Stimulated activated CD8-positive, alpha-beta memory T cell treated with anti-CD3 and anti-CD28 coated beads, Interleukin-12 subunit alpha, Interleukin-12 subunit beta, amount 100 ng/mL, for 24 hours (primary cell): ENCODE results near the gene FUT1.

Experiments used
- DNase-seq: peaks from one replicate; pipeline ENCODE4 v3.0.0-alpha.2; 2020; ENCODE audit errors: extremely low read depth

FUT1 gene

DNA sequence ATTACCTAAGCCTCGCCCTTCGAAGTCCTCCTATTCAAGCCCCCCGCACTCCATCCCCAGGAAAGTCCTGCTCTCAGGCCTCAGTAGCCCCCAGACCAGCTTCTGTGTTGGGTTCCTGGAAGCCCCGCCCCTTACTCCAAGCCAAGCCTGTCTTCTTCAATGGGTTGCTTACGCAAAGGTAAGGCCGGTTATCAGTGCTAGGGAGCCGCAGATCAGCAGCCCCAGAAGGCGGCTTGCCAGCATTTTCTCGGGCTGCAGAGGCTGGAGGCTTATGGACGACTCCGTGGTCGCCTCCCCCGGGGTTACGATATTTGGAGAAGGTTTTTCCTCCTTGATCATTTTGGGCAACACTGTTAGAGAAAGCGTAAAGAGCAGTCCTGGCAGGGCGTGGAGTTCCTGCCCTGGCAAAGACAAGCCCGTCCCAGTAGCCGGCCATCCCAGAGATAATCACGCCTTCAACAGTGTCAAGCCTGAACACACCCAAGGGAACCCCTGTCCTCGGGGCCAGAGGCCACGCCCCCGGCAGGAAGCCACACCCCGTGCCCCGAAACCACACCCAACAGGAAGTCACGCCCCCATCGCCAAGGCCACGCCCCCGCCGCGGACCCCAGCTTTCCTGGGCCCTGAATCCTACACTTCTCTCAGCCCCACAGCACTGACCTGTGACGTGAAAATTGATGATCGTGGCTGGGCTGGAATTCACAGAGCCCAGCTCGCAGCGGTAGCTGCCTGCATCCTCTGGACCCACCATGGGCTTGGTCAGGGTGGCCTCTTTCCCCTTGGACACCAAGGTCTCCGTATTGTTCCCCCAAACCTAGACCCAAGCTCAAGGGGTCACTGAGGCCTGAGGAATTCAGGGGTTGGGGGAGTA is 11.1 kb downstream of the FUT1 start:
- DNase-seq: no peak

DNA sequence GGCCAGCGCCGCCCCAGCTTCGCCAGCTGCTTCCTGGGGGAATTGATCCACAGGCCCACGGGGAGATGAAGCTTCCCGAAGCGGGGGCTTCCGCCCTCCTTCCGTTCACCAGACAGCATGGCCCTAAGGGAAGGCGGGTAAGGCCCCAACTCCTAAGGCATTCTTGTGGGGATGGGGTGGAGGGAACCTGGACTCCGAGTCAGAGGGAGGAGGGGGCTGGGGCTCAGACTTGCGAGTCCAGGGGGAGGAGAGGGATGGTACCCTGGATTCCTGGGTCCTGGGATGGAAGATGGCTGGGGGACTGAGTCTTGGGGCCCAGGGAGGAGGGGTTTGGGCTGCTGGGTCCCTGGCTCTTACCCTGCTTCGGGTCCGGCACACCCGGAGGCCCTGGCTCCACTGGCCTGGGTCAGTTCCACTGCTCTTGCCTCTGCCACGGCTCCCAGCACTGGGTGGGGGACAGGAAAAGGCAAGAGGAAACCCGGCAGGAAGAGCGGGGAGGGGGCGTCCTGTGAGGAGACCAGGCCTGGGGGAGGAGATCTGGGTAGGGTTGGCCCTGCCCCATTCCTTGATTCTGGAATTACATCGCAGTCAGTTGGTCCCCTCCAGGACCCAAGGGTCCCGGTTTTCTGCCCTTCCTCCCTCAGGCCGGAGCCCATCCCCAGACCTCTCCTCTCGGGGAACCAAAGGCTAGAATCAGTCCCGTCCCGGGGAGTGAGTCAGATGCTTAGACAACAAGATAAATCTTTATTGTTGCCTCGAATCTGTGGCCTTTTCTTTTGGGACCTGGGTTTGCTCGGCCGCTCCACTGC is 12.1 kb downstream of the FUT1 start, which contains the start of gene RASIP1:
RASIP1 (minus strand) TSS at position 447 of the 809 bp plus-strand sequence; CDS start at position 119, 328 bp downstream.
- no peak for DNase-seq

DNA sequence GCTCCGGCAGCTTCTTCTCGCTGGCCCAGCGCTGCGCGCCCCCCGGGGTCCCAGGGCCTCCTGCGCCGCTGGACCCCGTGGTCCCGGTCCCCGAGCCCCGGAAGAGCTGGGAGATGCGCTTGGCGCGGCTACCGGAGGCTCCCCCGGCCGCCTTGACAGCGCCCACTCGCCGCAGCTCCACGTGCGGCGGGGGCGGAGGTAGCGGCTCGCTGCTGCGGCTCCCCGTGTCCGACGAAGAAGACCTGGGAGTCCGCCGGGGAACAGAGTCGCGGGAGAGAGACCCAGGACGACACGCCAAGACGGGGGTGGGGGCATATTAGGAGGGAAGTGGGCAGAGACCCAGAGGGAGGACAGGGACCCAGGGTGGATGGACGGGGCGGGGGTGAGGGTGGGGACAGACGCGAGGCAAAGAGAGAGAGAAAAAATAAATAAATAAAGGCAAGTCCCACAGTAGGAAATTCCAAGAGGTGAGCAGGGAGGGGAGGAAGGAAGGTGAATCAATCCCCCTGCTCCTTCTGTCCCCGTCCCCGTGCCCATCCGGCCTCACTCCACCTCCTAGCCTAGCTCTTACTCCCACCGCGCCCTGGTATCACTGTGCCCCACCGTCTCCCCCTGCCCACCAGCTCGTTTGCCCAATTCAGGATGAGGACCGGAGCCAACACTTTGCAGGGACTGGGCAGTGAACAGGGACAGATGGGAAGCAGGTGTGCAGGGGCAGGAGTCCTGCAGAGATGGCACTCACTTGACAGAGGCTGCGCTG is 12.9 kb downstream of the FUT1 start:
- DNase-seq: no peak

DNA sequence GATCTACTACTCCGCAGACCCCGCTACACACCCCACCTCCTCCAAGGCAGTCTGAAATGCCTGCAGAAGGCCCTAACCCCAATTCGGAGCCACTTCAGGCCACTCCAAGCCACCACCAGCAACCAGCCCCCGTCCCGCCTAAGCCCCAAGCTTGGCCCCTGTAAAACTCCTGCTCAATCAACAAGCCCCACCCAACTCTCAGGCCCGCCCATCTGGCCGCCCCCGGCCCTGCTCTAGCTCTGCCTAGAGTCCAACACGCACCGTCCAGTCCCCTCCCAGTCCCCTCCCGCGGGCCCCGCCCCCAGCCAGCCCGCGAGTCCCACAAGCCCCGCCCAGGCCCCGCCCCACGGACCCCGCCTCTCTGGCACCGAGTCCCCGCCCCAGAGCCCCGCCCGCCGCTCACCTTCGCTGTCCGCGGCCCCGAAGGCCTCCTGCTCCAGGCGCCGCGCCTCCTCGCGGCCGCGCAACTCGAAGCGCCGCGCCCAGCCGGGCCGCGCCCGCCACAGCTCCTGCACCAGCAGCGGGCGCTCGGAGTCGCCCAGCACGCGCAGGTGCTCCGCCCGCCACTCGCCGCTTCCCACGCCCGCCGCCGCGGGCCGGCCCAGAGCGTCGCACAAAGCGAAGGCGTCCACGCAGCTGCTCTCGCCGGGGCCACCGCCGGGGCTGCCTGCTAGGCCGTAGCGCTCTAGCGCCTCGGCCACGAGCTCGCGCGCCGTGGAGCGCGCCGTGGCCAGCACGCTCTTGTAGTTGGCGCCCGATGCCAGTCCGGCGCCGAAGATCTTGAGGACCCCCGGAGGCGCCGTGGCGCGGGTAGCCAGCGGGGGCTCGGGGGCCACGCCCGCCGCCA is 13.7 kb downstream of the FUT1 start:
- peak; percentile 79 for DNase-seq

DNA sequence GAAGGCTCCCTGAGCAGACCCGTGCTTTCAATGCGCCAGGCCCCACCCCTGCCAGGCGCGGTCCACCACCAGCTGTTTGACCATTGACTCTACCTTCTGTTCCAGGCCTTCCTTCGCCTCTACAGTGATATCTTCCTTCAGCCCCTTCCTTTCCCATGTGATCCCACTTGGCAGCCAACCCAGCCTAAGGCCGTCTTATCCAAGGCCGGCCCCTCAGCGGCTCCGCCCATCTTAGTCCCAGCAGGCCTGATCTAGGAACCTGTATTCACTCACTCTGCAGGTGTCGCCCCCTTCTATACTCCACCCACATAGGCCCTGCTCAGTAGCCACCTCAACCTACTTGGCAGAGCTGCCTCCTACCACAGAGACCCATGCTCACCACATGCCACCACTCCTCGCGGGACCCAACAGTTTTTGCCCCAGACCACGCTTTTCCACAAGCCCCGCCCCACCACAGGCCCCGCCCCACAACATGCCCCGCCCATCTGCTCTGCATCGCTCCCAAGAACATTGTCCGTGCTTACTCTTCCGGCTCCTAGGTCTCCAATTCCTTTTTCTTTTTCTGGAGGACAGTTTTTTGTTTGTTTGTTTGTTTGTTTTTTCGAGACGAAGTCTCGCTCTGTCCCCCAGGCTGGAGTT is 15.0 kb downstream of the FUT1 start:
- no peak for DNase-seq

DNA sequence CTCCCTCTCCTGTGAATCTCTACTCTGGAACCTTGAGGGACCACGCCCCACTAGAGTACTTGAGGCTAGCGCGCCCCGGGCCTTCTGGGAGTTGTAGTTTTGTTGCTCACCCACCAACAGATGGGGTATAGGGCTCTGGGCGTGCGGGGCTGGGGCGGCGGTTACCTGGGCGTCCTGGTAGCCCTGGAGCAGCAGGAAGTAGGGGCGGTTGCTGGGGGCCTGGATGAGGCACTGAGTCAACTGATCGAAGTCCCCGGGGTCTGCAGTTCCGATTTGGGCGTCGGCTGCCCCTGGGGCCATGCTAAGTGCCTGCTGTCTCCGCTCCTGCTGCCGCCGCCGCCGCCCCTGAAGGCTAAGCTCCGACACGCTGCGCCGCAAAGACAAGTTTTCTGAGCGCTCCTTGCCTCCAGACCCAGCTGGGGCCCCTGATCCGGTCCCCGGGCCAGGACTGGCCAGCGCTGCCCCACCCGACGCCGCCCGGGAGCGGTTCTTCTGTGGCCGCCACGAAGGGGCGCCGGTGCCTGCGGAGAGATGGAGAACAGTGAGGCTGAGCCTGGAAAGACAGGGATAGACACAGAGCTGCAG is 17.3 kb downstream of the FUT1 start:
- DNase-seq: no peak

DNA sequence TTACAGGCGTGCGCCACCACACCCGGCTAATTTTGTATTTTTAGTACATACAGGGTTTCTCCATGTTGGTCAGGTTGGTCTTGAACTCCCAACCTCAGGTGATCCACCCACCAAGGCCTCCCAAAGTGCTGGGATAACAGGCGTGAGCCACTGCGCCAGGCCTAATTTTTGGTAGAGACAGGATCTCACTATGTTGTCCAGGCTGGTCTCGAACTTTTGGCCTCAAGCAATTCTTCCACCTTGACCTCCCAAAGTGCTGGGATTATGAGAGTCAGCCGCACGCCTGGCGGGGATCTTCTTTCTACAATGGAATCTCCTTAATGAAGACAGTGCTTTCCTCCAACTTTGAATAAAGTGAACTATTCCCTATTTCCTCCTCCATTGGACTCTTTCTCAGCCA is 17.8 kb downstream of the FUT1 start:
- DNase-seq: no peak

DNA sequence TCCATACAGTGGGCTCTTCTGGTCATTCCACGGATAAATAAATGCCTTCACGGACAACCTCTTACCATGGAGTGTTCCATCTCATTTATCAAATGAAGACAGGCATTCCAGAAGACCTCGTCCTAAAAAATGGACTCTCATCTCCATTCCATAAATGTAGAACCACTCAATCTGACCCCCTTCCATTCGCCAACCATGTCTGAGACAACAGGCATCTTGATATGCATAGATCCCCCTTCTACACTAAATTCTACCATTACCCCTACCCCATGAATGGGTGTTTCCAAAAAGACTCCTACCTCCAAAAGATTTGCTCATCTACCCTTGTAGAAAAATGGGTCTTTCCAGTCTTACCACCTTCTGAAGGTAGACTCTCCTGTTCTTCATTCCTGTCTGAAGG is 21.0 kb downstream of the FUT1 start:
- no peak for DNase-seq

DNA sequence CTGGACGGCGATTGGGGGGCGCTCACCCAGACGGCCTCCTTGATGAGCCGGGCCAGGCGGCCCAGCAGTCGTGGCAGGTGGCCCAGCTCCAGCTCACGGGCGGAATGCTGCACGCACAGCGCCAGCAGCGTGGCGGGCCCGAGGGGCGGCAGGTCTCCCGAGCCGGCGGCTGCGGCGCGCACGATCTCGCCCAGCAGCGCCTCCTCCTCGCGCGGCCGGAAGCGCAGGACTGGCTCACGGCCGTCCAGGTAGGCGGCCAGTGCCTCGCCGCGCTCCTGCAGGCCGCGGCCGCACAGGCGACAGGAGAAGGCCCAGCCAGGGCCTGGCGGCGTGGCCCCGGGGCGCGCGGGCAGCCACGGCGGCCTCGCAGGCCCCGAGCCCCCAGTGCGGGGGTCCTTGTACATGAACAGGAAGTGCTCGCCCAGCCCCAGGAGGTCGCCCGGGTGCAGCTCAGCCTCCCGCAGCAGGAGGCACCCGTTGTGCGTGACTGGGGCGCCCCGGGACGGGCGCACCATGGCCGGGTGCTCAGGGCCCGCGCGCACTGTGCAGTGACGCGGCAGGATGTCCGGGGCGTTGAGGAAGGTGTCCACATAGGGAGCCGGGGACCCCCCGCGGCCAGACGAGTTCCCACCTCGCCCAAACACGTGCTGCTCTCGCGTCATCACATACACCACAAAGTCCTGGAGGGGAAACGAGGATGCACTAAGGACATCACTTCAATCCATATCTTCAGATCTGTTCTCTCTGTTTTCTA is 23.4 kb downstream of the FUT1 start:
- no peak for DNase-seq

DNA sequence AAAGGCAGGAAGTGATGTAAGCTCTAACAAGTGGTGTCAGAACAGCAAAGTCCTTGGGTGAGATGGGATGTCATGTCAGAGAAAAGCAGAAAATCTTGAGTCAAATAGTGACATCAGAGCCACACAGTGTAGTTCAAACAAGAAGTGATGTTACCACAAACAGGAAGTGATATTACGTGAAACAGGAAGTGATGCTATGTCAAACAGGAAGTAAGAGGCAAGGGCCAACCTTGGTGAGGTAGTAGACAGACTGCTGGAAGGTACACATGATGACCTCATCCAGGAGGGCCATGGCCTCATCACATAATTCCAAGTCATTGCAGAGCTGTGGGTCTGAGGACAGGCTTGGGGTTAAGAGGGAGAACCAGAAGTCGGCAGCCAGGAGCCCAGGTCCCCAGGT is 25.9 kb downstream of the FUT1 start:
- DNase-seq: no peak

DNA sequence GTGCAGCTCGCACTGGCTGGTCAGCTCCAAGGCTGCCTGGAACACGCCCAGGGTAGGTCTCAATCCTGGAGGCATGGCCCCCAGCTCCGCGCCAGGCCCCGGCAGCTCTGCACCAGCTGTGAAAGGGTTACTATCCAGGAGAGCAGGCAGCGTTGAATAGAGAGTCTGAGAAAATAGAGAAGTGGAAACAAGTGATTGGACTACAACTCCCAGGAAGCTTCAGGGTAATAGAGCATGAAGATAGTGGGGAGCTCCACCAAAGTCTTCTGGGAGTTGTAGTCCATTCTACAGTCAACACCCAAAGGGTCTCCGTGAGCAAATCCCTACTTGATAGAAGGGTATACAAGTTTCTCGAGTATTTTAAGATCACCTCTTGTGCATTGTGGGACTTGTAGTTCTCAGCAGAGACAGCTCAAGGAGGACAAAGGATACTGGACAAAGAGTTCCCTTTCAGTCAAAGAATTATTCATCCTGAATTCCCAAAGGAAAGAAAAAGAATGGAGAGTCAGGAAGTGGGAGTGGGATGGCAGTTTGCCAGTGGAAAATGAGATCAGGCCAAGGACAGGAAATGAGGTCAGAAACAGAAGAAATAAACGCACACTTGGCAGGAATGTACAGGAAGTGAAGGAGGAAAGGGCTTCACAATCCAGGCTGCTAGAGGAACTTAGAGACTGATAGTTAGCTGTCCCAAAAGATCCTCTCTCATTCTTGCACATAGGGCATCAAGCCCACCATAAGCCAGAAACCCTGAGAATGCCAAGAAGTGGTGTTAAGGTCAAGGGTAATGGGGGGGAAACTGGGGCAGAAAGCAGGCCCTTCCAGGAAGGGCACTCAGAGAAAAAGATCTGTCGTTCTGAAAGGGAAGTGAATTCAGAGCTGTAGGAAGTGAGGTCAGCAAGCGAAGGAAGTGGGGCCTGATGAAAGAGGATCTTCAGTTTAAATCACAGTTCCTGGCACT is 27.4 kb downstream of the FUT1 start:
- no peak for DNase-seq

DNA sequence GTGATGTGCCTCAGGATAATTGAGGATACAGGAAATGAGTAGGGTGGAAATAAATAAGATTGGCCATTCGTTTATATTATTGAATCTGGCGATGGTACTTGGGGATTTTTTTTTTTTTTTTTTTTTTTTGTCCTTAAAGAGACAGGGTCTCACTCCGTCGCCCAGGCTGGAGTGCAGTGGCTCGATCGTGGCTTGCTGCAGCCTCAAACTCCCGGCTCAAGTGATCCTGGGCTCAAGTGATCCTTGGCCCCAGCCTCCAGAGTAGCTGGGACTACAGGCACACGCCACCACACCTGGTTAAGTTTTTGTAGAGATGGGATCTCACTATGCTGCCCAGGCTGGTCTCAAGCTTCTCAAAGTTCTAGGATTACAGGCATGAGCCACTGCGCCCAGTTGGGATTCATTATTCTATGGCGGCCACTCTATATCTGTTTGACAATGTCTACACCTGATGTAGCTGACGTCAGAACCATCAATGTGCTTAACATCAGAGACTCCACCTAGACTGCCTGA is 30.2 kb downstream of the FUT1 start:
- no peak for DNase-seq

DNA sequence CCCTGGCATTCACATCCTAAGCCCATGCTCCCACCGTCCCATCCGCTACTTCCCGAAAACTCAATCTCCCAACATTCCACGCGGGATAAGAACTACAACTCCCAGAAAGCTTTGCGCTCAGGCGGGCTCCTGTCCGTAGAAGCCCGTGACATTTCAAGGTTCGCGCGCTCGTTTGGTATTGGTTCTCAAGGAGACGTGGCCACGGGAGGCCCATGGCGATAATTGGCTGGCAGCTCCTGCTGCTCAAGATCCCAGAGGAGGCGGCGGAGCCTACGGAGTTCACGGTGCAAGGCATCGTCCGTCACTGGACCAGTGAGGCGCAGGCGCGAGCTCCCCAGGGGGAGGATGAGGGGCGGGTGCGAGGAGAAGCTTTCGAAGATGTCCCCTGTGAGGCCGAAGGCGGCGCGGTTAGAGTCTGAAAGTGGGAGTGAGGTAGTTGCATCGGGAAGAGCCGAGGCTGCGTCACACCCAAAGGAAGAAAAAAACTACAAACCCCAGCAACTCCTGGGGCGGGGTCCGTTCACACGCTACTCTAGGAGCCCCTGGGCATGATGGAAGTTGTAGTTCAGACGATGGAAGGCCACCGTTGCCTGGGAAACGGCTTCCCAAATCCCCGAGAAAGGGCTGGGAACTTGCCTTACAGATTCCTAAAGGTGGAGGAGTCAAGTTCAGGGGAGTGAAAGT is 31.7 kb downstream of the FUT1 start:
- DNase-seq: peak; percentile 85

DNA sequence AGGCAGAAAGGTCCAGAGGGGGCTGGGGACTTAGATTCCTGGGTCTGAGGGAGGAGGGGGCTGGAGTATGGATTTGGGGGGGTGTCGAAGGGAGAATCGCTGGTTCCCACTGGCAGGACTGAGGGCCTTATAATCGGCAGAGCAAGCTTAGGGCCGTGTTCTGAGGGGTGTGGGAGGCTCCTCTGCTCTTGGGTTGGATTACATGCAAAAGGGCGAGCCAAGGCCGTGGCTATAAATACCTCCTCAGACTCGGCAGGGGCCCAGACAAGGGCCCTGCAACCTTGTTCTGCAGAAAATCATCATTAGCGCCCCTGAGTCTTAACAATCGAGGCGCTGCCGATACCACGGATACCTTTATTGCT is 32.2 kb downstream of the FUT1 start:
- DNase-seq: no peak

DNA sequence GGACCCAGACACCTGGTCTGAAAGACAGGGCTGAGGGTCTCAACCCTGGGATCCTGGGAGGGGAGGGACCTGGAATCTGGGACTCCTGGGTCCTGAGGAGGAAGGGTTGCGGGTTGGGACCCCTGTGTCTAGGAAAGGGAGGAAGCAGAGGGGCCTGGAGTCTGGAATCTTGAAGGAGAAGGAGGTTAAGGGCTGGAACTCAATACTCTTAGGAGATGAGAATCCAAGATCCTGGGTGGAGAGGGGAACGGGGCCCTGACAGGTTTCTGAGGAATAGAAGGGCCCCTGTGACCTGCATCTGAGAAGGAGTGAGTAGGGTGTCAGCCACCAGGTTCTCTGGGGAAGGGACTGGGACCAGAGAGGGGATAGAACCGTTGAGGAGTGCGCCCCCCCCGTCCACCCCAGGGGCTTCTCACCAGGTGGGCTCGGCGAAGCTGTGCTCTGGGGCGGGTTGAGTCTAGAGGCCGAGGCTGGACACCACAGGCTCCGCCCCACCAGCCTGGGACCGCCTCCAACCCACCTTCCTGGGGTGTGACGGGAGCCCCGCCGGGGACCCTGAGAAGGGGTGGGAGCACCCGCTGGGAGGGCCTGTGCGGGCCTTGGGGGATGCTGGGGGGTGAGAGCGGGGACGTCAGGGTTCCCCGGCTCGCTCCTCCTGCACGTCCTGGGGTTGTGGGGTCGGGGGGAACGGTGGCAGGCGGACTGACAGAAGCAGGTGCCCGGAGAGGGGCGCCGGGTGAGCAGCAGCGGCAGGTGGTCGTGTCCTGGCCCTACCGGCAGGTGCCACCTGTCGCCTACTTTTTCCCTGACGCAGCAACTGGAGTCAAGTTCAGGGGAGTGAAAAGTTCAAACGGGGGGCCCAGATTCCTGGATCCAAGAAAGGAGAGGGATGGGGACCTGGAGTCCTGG is 32.9 kb downstream of the FUT1 start, which contains the start of gene MAMSTR:
MAMSTR (minus strand) TSS at position 463 of the 909 bp plus-strand sequence. CDS start 694 bp downstream, outside the sequence.
- no peak for DNase-seq

DNA sequence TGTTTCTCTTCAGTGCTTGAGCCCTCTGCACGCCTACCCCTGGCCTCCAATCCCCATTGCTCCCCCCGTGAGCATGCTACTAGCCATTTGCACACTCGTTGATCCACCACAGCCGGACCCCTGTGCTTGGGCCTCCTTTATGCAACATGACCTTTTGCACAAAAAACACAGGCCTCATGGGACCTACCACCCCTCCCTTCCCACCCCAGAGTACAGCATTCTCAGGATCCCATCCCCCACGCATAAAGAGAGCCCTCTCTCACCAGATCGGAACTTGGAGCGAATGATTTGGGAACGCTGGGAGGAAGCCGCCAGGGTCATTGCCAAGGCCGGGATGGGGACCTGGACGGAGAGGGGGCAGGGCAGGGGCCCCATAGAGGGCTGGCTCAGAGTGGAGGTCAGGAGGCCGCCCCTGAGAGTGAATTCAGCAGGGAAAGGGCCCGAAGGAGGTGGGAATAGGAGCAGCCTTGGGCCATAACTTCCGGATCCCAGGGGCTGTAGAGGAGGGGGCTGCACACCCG is 33.7 kb downstream of the FUT1 start:
- DNase-seq: no peak
